Measurements from ENCODE around the gene UTP25. TPM values are rescaled to one million over a fixed set of nuclear protein-coding genes. Genes with fewer than 3 reads are reported as not detected.

The UTP25 gene
- total RNA-seq, 1 experiment from 2014 or later: 12.7 TPM

GRCh38 chr1:209871430-209871829 lies 43.7 kb downstream of the UTP25 start:
- Histone ChIP-seq H3K36me3 (ENCODE audit: control insufficient read depth in 1 of 2, insufficient read depth in 2 of 2, low read length in 2 of 2) (no peaks in the 10 kb centered on the region), H3K9me3 (ENCODE audit: control insufficient read depth in 1 of 2, insufficient read depth in 1 of 2, low read depth in 1 of 2, low read length in 2 of 2) (no peaks in the 10 kb centered on the region), H3K27ac (ENCODE audit: low read depth, low read length) (no peak overlapping the region), H4K20me1 (ENCODE audit: insufficient read depth) (no peaks in the 10 kb centered on the region), H3K9me2 (ENCODE audit: insufficient read depth) (no peaks in the 10 kb centered on the region), H3K4me3 (replicated peaks in 1 of 2; ENCODE audit: low read depth in 1 of 2, low read length in 2 of 2) (no peak overlapping the region), H3K4me2 (ENCODE audit: low read length) (no peak overlapping the region), H3K27me3 (ENCODE audit: insufficient read depth, low read length) (no peaks in the 10 kb centered on the region), H3K4me1 (ENCODE audit: control insufficient read depth in 1 of 2, insufficient read depth in 2 of 2, low read length in 2 of 2) (peaks cover 0 to 9% of the 10 kb centered on the region in 2 experiments; a peak in 1 of 4 replicates), H2AFZ (ENCODE audit: low read depth, low read length, poor library complexity, severe bottlenecking) (no peak overlapping the region), H3K9ac (ENCODE audit: low read length) (no peak overlapping the region), H3K79me2 (ENCODE audit: insufficient read depth, low read length) (no peaks in the 10 kb centered on the region)
- ChIA-PET POLR2A (no interaction called here), CTCF (no interaction called here), RAD21 (ENCODE audit: low non-redundant PET in 1 of 2, low total read pairs in 2 of 2, uncharacterized antibody in 2 of 2, unreplicated experiment in 2 of 2) (no interaction called here)
- BruUV-seq (replicated peaks): no TSS peak
- ATAC-seq (no peak), DNase-seq (ENCODE audit: low read depth, low spot score) (no peak)
- TF ChIP-seq POLR2AphosphoS5 (IDR thresholded peaks at IDR 0.05; ENCODE audit: low read depth, low read length) (no peak), ELF1 (IDR thresholded peaks at IDR 0.05; ENCODE audit: borderline replicate concordance, low read depth) (no peak)
- intact Hi-C loops (cut with micrococcal nuclease): no loop called here

- Histone ChIP-seq H3K9ac (ENCODE audit: low read length) (no peak overlapping the region), H3K4me3 (replicated peaks in 1 of 2; ENCODE audit: low read depth in 1 of 2, low read length in 2 of 2) (no peak overlapping the region), H3K9me2 (ENCODE audit: insufficient read depth) (no peaks in the 10 kb centered on the region), H3K79me2 (ENCODE audit: insufficient read depth, low read length) (no peaks in the 10 kb centered on the region), H3K27ac (ENCODE audit: low read depth, low read length) (no peak overlapping the region), H3K9me3 (ENCODE audit: control insufficient read depth in 1 of 2, insufficient read depth in 1 of 2, low read depth in 1 of 2, low read length in 2 of 2) (no peaks in the 10 kb centered on the region), H3K4me1 (ENCODE audit: control insufficient read depth in 1 of 2, insufficient read depth in 2 of 2, low read length in 2 of 2) (peaks cover 0 to 9% of the 10 kb centered on the region in 2 experiments; a peak in 1 of 4 replicates), H4K20me1 (ENCODE audit: insufficient read depth) (no peaks in the 10 kb centered on the region), H3K4me2 (ENCODE audit: low read length) (peak overlapping the region; percentile 4; the same call in 1 of the 2 replicates), H2AFZ (ENCODE audit: low read depth, low read length, poor library complexity, severe bottlenecking) (no peak overlapping the region), H3K36me3 (ENCODE audit: control insufficient read depth in 1 of 2, insufficient read depth in 2 of 2, low read length in 2 of 2) (no peaks in the 10 kb centered on the region), H3K27me3 (ENCODE audit: insufficient read depth, low read length) (no peaks in the 10 kb centered on the region)
- no peak for TF ChIP-seq CBX3 (IDR thresholded peaks at IDR 0.05; ENCODE audit: low read depth)
- TF ChIP-seq REST (IDR thresholded peaks at IDR 0.05; ENCODE audit: low read depth): no peak
- no peak for TF ChIP-seq EZH2 (IDR thresholded peaks at IDR 0.05)
- TF ChIP-seq FOSL1 (IDR thresholded peaks at IDR 0.05; ENCODE audit: low read depth): no peak
- no peak for TF ChIP-seq RAD21 (IDR thresholded peaks at IDR 0.05; ENCODE audit: low read depth)
- no peak for TF ChIP-seq TCF7L2 (IDR thresholded peaks at IDR 0.05; ENCODE audit: borderline replicate concordance, extremely low read depth, insufficient read depth, insufficient read length)
- TF ChIP-seq ATF3 (IDR thresholded peaks at IDR 0.05): no peak
- TF ChIP-seq ZBTB33 (IDR thresholded peaks at IDR 0.05; ENCODE audit: extremely low read depth, insufficient replicate concordance, low read length): no peak
- no peak for TF ChIP-seq YY1 (IDR thresholded peaks at IDR 0.05; ENCODE audit: extremely low read depth, insufficient replicate concordance, low read depth, low read length)
- TF ChIP-seq EGR1 (IDR thresholded peaks at IDR 0.05; ENCODE audit: low read depth): no peak
- TF ChIP-seq JUND (IDR thresholded peaks at IDR 0.05): no peak
- POLR2A ChIA-PET: no interaction called here
- DNase-seq (ENCODE audit: low read depth, low spot score): no peak
- RAD21 ChIA-PET (ENCODE audit: low non-redundant PET in 1 of 2, low total read pairs in 2 of 2, uncharacterized antibody in 2 of 2, unreplicated experiment in 2 of 2): no interaction called here
- CTCF ChIA-PET: interaction anchor here (1.1 kb wide), 1 partner anchor 116 kb away, joined by 3 read pairs; no protein-coding TSS in a partner anchor
- ATAC-seq: no peak
- BruUV-seq (replicated peaks): no TSS peak
- intact Hi-C loops (cut with micrococcal nuclease): no loop called here
Observed at GRCh38 chr1:209873067-209873799, 45.5 kb downstream of the UTP25 start.
